Endothelial cell of umbilical vein (primary cell): Measurements from ENCODE around the gene STK10.

Source experiments
- EZH2 ChIP-seq: IDR thresholded peaks from 2 replicates; pipeline ENCODE4 v1.6.1; 2012; ENCODE audit warnings: borderline replicate concordance, low read depth, mild to moderate bottlenecking, moderate library complexity, low read length, inconsistent platforms; ENCODE audit not compliant: severe bottlenecking
- GATA2 ChIP-seq: IDR thresholded peaks from 2 replicates; pipeline ENCODE4 v1.7.0; 2011; ENCODE audit warnings: low read depth, mild to moderate bottlenecking, moderate library complexity, mixed read lengths, low read length; ENCODE audit not compliant: insufficient read length, insufficient read depth
- MYC ChIP-seq: IDR thresholded peaks from one replicate; pipeline ENCODE4 v1.6.1; 2011; ENCODE audit warnings: mild to moderate bottlenecking, low read depth, low read length
- POLR2AphosphoS5 ChIP-seq: IDR thresholded peaks from 2 replicates; pipeline ENCODE4 v1.6.1; 2012; ENCODE audit warnings: low read depth, mild to moderate bottlenecking, control low read depth, low read length, moderate library complexity; ENCODE audit not compliant: insufficient read depth
- TF ChIP-seq, protein P1 (sequence below), 2 donors: IDR thresholded peaks; 1 replicate in 1 of 2; 2 replicates in 1 of 2; pipeline ENCODE4 v1.5.1; 2011; ENCODE audit warnings: low read length in 2 of 2, mild to moderate bottlenecking in 2 of 2, moderate library complexity in 2 of 2, control low read depth in 1 of 2, inconsistent platforms in 1 of 2, low read depth in 1 of 2; ENCODE audit not compliant: insufficient read depth in 1 of 2; ENCODE audit errors: extremely low read depth in 1 of 2

DNA sequence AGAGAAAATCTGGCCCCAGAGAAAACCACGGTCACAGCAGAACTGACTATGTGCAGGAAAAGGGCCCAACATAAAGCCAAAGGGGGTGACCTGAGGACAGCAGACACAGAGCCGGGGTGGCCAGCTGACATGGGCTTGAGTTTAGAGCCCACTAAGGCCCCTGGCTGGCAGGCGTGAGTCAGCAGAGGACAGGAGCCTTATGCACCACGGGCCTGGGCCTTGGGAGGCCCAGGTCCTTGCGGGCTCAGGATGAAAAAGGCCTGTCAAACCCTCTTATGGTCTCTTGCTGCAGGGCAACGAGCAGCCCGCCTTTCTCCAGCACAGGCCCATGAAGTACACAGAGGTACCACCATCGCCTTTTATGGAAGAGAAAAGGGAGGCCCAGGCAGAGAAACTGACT lies 19.7 kb downstream of the STK10 start:
- TF ChIP-seq EZH2: no peak
- TF ChIP-seq, protein P1, sequence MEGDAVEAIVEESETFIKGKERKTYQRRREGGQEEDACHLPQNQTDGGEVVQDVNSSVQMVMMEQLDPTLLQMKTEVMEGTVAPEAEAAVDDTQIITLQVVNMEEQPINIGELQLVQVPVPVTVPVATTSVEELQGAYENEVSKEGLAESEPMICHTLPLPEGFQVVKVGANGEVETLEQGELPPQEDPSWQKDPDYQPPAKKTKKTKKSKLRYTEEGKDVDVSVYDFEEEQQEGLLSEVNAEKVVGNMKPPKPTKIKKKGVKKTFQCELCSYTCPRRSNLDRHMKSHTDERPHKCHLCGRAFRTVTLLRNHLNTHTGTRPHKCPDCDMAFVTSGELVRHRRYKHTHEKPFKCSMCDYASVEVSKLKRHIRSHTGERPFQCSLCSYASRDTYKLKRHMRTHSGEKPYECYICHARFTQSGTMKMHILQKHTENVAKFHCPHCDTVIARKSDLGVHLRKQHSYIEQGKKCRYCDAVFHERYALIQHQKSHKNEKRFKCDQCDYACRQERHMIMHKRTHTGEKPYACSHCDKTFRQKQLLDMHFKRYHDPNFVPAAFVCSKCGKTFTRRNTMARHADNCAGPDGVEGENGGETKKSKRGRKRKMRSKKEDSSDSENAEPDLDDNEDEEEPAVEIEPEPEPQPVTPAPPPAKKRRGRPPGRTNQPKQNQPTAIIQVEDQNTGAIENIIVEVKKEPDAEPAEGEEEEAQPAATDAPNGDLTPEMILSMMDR (IDR thresholded peaks at IDR 0.05; ENCODE audit: extremely low read depth in 1 of 2, insufficient read depth in 1 of 2, low read depth in 1 of 2, low read length in 2 of 2): no peak
- no peak for TF ChIP-seq POLR2AphosphoS5
- TF ChIP-seq GATA2: no peak
- TF ChIP-seq MYC: no peak
